Measurements from ENCODE around the gene STAG1.

- TF ChIP-seq CTCF (IDR thresholded peaks at IDR 0.05) (no peak), POLR2A (IDR thresholded peaks at IDR 0.05) (no peak), POLR2AphosphoS5 (IDR thresholded peaks at IDR 0.05; ENCODE audit: insufficient read depth in 1 of 2, low read depth in 1 of 2) (no peak)
These were observed 87.4 kb downstream of the STAG1 start for GRCh38 chr3:136664771-136665170.

Data from vagina (tissue), 2 donors.